Activated T-cell treated with anti-CD3 and anti-CD28 coated beads, Interleukin-2, amount 50 U/mL, for 24 hours (primary cell): ENCODE results near the gene YAE1.

Experiments used
- DNase-seq: peaks from one replicate; pipeline ENCODE4 v3.0.0-alpha.2; 2020
- H3K27ac Mint-ChIP-seq: 2 replicates; pipeline ENCODE4 v1.8.0; 2020; ENCODE audit warnings: mild to moderate bottlenecking, mixed read lengths
- H3K27me3 Mint-ChIP-seq: 2 replicates; pipeline ENCODE4 v1.8.0; 2020; ENCODE audit warnings: mixed read lengths
- H3K36me3 Mint-ChIP-seq: 2 replicates; pipeline ENCODE4 v1.8.0; 2020; ENCODE audit warnings: low read depth, mixed read lengths
- H3K4me1 Mint-ChIP-seq: 2 replicates; pipeline ENCODE4 v1.8.0; 2020; ENCODE audit warnings: low read depth, mixed read lengths
- H3K4me3 Mint-ChIP-seq: 2 replicates; pipeline ENCODE4 v1.8.0; 2020; ENCODE audit warnings: mild to moderate bottlenecking, moderate library complexity, mixed read lengths
- H3K9me3 Mint-ChIP-seq: 2 replicates; pipeline ENCODE4 v1.8.0; 2020; ENCODE audit warnings: mixed read lengths

The YAE1 gene, protein sequence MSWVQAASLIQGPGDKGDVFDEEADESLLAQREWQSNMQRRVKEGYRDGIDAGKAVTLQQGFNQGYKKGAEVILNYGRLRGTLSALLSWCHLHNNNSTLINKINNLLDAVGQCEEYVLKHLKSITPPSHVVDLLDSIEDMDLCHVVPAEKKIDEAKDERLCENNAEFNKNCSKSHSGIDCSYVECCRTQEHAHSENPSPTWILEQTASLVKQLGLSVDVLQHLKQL

DNA sequence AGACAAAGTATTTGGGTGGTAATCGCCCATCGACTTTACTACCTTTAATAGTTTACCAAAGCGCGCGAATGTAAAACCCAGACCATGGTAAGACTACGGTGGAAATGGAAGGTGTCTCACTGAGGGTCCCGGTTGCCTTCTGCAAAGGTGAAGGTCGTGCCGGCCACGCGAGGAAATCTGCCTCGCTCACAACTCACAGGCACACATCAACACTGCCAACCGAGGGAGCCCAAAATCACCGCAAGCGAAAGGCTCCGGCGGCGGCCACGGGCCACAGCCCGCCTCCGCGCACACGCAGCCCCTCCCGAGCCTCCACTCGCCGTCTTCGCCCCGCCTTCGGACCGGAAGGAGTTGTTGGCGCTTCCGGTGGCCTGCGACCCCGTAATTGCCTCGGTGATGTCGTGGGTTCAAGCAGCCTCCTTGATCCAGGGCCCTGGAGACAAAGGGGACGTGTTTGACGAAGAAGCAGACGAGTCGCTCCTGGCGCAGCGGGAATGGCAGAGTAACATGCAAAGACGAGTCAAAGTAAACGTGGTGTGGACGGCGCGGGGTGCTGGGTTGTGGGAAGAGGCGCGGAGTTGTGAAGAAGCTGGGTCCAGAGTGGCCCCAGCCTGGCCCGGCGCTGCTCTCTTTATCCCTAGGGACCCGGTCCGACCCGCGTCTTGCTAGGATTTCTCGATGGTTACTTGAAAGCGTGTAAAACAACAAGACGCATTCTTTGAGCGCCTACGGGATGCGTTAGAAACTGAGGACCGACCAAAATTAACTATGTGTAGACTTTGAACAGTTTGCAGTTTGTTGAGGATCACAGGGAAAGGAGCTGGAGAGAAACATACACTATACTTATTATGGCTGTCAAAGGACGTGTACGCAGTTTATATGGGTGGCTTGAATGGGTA, at the start of gene YAE1:
YAE1 (plus strand) TSS at position 382 of the 899 bp plus-strand sequence; CDS start at position 397, 15 bp downstream.
- DNase-seq, result peak; percentile 90
- no peaks in the 10 kb centered on the region for H3K9me3 Mint-ChIP-seq
- H3K27ac Mint-ChIP-seq, result peak within 1 kb of the TSS; percentile 97
- peaks cover 41% of the 10 kb centered on the region for H3K4me1 Mint-ChIP-seq
- H3K27me3 Mint-ChIP-seq, result no peaks in the 10 kb centered on the region
- peak within 1 kb of the TSS; percentile 98 for H3K4me3 Mint-ChIP-seq
- H3K36me3 Mint-ChIP-seq, result peaks cover 37% of the 10 kb centered on the region

DNA sequence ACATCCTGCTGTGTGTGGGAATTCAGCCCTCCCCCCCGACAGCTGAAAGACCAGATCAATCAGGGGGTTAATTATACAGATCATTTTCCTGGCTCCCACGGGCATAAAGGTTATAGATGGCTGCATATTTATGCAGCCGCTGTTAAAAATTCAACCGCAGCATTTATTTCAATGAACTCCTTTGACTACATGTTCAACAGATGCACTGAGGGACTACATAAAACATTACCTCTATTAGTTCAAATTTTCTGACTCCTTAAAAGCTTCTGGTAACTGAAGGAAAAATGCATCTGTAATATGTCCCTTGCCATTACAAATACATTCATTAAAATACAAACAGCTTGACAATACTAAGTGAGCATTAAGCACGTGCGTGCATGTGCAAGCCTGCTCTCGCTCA, 49.7 kb upstream of the YAE1 start:
- H3K27ac Mint-ChIP-seq, result no peak overlapping the region
- no peak overlapping the region for H3K4me3 Mint-ChIP-seq
- H3K4me1 Mint-ChIP-seq, result peaks cover 2% of the 10 kb centered on the region

DNA sequence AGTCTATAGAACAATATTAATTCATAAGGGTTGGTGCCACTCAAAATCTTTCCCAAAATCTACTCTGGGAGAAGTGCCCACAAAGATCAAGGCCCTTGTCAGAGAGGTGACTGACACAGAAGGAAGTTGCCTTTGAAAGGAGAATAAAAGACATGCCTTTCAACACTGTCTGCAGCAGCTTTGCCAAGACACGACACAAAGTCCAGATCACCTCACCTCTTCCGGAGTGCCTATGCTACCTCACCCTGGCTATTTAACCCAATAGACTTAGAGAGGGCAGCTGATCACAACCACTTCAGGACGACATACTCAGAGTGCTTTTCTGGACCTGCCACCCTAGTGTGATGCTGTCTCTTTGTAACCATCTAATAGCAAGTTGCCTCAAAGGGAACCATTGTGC, 49.0 kb upstream of the YAE1 start:
- H3K27ac Mint-ChIP-seq, result no peak overlapping the region
- peaks cover 9% of the 10 kb centered on the region for H3K27me3 Mint-ChIP-seq
- H3K4me1 Mint-ChIP-seq, result peaks cover 2% of the 10 kb centered on the region
- H3K4me3 Mint-ChIP-seq, result no peak overlapping the region
- no peak for DNase-seq
- no peaks in the 10 kb centered on the region for H3K36me3 Mint-ChIP-seq
- no peaks in the 10 kb centered on the region for H3K9me3 Mint-ChIP-seq

More for the DNA sequence above, 49.7 kb upstream of the YAE1 start:
- DNase-seq, result no peak
- no peaks in the 10 kb centered on the region for H3K36me3 Mint-ChIP-seq
- H3K9me3 Mint-ChIP-seq, result no peaks in the 10 kb centered on the region
- H3K27me3 Mint-ChIP-seq, result peaks cover 7% of the 10 kb centered on the region

DNA sequence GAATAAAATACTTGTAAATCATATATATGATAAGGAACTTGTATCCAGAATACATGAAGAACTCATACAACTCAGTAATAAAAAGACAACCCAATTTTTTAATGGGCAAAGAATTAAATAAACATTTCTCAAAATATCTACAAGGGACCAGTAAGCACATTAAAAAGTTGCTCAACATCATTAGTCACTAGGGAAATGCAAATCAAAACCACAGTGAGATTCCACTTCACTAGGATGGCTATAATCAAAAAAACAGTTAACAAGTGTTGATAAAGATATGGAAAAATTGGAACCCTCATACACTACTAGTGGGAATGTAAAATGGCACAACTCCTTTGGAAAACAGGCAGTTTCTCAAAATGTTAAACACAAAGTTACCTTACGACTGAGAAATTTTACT, 40.3 kb upstream of the YAE1 start:
- no peak overlapping the region for H3K27ac Mint-ChIP-seq
- no peaks in the 10 kb centered on the region for H3K36me3 Mint-ChIP-seq
- no peaks in the 10 kb centered on the region for H3K4me1 Mint-ChIP-seq
- DNase-seq, result no peak
- no peak overlapping the region for H3K4me3 Mint-ChIP-seq
- no peaks in the 10 kb centered on the region for H3K9me3 Mint-ChIP-seq
- peaks cover 28% of the 10 kb centered on the region for H3K27me3 Mint-ChIP-seq

DNA sequence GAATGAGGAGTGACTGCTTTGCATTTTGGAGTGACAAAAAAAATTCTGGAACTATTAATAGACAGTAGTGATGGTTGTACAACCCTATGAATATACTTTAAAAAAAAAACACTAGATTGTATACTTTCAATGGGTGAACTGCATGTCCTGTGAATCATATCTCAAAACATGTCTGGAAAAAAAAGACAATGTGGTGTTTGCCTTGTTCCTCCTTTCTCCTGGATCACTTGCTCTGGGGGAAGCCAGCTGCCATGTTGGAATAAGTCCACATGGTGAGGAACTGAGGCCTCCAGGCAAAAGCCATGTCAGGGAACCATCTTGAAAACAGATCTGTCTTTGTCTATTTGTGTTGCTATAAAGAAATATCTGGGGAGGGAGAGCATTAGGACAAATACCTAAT, 39.5 kb upstream of the YAE1 start:
- Mint-ChIP-seq H3K27ac (no peak overlapping the region), H3K4me1 (no peaks in the 10 kb centered on the region), H3K27me3 (peaks cover 24% of the 10 kb centered on the region), H3K36me3 (no peaks in the 10 kb centered on the region), H3K4me3 (no peak overlapping the region), H3K9me3 (no peaks in the 10 kb centered on the region)
- DNase-seq, result no peak

DNA sequence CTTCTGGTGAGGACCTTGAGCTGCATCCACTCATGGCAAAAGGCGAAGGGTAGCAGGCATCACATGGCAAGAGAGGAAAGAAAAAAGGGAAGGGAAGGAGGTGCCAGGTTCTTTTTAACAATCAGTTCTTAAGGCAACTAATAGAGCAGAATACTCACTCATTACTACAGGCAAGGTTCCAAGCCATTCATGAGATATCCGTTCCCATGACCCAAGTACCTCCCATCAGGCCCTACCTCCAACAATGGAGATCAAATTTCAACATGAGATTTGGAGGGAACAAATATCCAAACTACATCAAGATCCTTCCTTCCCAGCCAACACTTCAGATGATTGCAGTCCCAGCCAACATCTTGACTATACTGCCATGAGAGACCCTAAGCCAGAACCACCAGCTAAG, 38.9 kb upstream of the YAE1 start:
- H3K27ac Mint-ChIP-seq, result no peak overlapping the region
- DNase-seq, result no peak
- no peak overlapping the region for H3K4me3 Mint-ChIP-seq
- H3K9me3 Mint-ChIP-seq, result no peaks in the 10 kb centered on the region
- H3K27me3 Mint-ChIP-seq, result peaks cover 18% of the 10 kb centered on the region
- no peaks in the 10 kb centered on the region for H3K36me3 Mint-ChIP-seq
- no peaks in the 10 kb centered on the region for H3K4me1 Mint-ChIP-seq

DNA sequence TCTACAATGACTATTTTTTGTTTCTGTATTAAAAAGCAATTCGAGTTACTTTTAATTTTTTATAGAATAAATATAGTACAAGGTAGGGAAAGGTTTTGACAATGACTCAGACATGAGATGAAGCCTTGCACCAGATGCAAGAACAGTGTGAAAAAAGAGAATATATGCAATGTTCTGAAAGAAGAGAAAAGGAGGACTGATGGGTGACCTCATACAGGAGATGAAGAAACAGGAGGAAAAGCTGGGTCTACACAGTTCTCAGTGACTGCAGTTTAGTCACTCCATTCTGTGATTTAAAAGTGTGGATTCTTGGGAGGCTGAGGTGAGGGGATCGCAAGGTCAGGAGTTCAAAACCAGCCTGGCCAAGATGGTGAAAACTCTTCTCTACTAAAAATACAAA, 38.3 kb upstream of the YAE1 start:
- no peak overlapping the region for H3K4me3 Mint-ChIP-seq

DNA sequence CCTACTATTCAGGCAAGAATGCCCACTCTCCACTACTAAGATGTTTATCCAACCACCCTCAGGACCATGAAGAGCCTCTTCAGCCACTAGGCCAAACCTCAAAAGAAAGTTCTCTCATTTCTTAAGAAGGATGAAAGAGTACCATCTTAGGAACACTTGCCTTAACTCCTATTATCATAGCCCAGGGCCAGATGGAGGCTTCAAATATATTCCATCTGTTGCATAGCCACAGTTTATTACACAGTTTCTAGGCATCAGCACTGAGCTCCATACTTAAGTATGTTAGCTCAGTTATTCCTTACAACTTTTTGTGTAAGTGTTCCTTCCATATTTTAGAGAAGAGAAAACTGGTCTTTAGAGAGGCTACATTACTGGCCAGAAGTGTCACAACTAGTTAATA, 37.4 kb upstream of the YAE1 start:
- H3K27me3 Mint-ChIP-seq, result peaks cover 9% of the 10 kb centered on the region

More for the DNA sequence above, 38.3 kb upstream of the YAE1 start:
- no peak for DNase-seq
- Mint-ChIP-seq H3K36me3 (no peaks in the 10 kb centered on the region), H3K27me3 (peaks cover 17% of the 10 kb centered on the region), H3K4me1 (no peaks in the 10 kb centered on the region), H3K27ac (no peak overlapping the region), H3K9me3 (no peaks in the 10 kb centered on the region)

DNA sequence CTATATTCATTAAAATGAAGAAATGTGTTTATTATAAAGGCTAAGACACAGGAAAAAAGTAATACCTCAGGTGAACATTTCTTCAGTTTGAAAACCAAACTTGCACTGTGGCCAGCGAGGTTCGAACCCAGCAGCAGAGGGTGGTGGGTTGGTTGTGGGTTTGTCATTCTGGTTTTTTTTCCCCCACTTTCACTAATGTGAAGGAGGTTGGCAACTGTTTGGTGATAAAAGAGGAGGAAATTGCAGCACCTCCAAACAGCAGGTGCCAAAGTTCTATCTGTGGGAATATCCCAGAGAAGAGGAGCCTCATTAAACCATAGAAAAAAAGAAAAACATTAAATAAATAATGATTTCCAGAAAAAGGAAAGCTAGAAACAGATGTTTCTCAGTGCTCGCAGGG, 36.6 kb upstream of the YAE1 start:
- Mint-ChIP-seq H3K27me3 (peaks cover 5% of the 10 kb centered on the region), H3K4me1 (no peaks in the 10 kb centered on the region), H3K27ac (no peak overlapping the region), H3K36me3 (no peaks in the 10 kb centered on the region), H3K9me3 (no peaks in the 10 kb centered on the region), H3K4me3 (no peak overlapping the region)
- no peak for DNase-seq

More for the DNA sequence above, 37.4 kb upstream of the YAE1 start:
- DNase-seq, result no peak
- Mint-ChIP-seq H3K4me3 (no peak overlapping the region), H3K27ac (no peak overlapping the region), H3K4me1 (no peaks in the 10 kb centered on the region), H3K36me3 (no peaks in the 10 kb centered on the region), H3K9me3 (no peaks in the 10 kb centered on the region)

DNA sequence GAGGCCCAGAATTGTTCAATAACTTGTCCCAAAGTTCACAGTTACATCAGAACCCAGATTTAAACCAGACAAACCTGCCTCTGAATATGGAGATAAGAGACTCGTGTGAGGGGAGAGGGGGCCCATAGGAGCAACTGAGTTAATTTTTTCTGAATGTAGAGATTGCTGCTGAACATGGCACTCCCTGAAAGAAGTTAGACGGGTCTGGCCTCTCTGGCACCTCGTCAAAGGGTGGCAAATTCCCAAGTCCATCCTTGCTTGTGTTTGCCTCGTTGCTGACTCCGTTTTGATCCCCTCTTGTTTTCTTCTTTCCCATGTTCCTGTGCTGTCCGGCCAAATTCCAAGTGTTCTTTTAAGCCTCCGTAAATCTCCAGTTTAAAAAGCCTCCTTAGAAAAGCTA, 35.2 kb upstream of the YAE1 start:
- H3K27me3 Mint-ChIP-seq, result peaks cover 8% of the 10 kb centered on the region

DNA sequence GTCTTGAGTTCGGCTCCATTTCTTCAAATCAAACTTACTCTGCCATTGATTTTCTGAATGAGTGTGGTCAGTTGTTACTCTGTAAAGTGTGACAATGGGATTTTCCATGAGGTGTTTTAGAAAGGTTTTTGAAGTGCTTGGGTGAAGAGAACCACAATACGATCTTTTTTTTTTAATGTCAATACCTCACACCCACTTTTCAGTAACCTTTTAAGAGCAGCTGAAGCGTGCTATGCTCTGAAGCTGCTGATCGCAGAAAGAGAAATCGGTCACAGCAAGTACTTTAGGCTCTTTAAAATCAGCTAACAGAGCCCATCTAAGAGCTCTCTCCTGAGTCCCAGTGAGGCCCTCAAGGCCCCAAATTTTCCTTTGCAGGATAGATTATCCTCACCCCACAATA, 34.4 kb upstream of the YAE1 start:
- H3K27ac Mint-ChIP-seq, result no peak overlapping the region
- H3K36me3 Mint-ChIP-seq, result no peaks in the 10 kb centered on the region
- no peaks in the 10 kb centered on the region for H3K4me1 Mint-ChIP-seq
- no peak for DNase-seq
- no peaks in the 10 kb centered on the region for H3K9me3 Mint-ChIP-seq
- peaks cover 11% of the 10 kb centered on the region for H3K27me3 Mint-ChIP-seq
- H3K4me3 Mint-ChIP-seq, result no peak overlapping the region

More for the DNA sequence above, 35.2 kb upstream of the YAE1 start:
- Mint-ChIP-seq H3K36me3 (no peaks in the 10 kb centered on the region), H3K4me3 (no peak overlapping the region), H3K9me3 (no peaks in the 10 kb centered on the region), H3K4me1 (no peaks in the 10 kb centered on the region), H3K27ac (no peak overlapping the region)
- no peak for DNase-seq

DNA sequence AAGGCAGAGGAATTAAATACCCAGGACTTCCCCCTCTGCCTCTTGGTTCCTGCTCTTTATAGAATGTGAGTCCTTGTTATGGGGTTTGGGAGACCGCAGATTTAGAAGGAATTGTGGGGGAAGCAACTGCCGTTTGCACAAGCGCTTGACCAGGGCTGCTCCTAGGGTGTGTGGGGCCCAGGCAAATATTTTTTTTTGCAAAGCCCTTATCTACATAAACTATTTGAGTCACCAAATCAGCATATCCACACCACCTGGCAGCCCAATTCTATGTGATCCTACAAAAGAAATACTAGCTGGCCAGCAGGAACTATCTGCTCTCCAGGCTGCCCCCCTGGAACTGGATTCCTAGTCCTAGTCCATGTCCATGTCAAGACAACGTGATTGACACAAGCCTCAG, 33.4 kb upstream of the YAE1 start:
- H3K4me1 Mint-ChIP-seq, result no peaks in the 10 kb centered on the region

DNA sequence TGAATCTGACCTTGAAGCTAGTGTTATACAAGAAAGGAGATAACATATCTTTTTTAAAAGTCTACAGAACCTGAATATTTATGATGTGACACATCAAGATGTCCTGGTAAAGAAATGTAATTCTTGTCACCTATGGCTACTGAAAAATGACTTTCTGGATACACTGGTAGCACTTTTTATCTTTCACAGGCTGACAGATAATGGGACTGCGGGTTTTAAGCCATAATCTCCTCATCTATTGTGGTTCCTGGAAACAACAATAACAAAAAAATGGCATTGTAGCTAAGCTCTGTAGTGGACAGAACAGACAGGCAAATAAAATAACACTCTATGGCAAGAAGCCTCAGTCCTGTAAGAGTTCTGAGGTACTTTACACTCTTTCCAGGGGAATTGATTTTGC, 31.6 kb upstream of the YAE1 start:
- no peak for DNase-seq
- H3K4me3 Mint-ChIP-seq, result no peak overlapping the region
- H3K9me3 Mint-ChIP-seq, result no peaks in the 10 kb centered on the region
- no peaks in the 10 kb centered on the region for H3K36me3 Mint-ChIP-seq
- no peaks in the 10 kb centered on the region for H3K4me1 Mint-ChIP-seq
- no peak overlapping the region for H3K27ac Mint-ChIP-seq
- peaks cover 11% of the 10 kb centered on the region for H3K27me3 Mint-ChIP-seq

More for the DNA sequence above, 33.4 kb upstream of the YAE1 start:
- no peak overlapping the region for H3K27ac Mint-ChIP-seq
- no peaks in the 10 kb centered on the region for H3K9me3 Mint-ChIP-seq
- no peaks in the 10 kb centered on the region for H3K36me3 Mint-ChIP-seq
- no peak overlapping the region for H3K4me3 Mint-ChIP-seq
- no peak for DNase-seq
- peaks cover 11% of the 10 kb centered on the region for H3K27me3 Mint-ChIP-seq

DNA sequence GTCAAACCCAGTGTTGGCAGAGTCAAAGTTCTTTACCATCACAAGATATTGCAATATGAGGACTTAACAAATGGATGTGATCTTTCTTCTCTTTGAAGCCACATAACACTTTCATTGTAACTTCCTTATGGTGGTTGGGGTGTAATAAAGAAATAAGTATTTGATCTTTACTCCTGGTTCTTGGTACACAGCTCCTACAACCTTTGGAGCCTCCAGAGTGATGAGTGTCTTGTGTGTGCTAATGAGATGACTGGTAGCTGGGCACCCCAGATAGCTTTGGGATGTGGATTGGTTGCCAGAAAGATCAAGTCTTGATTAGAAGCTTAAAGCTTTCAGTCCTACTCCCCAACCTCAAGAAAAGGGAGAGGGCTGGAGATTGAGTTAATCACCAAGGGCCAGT, 31.1 kb upstream of the YAE1 start:
- Mint-ChIP-seq H3K9me3 (no peaks in the 10 kb centered on the region), H3K4me1 (no peaks in the 10 kb centered on the region), H3K4me3 (no peak overlapping the region), H3K36me3 (no peaks in the 10 kb centered on the region), H3K27me3 (peaks cover 14% of the 10 kb centered on the region), H3K27ac (no peak overlapping the region)
- DNase-seq, result no peak

DNA sequence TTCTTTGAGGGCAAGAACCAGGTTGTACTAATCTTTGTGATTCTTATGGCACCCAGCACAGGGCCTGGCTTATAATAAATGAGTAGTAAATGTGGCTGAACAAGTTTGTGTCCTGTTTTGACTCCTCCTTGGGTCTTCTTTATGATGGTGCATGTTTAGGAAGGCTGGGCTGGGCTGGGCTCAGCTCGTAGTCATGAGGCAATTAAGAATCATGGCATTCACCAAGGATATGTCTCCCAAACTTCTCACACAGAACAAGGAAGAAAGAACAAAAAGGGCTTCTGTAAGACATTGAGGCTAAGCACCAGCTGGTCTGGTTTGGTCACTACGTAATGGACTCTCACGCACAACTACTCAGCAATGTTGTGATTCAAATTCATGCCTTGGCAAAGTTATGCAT, 30.5 kb upstream of the YAE1 start:
- Mint-ChIP-seq H3K9me3 (no peaks in the 10 kb centered on the region), H3K36me3 (no peaks in the 10 kb centered on the region), H3K27ac (no peak overlapping the region), H3K4me3 (no peak overlapping the region), H3K4me1 (no peaks in the 10 kb centered on the region), H3K27me3 (peaks cover 14% of the 10 kb centered on the region)
- DNase-seq, result no peak
